CD4-positive, alpha-beta T cell treated with Interferon alpha-2 for 1 hour (primary cell): ENCODE data around the gene ST3GAL3.
A peak's percentile ranks its signal among the peaks of the same experiment; 100 is the strongest.

Source experiments
- DNase-seq, 2 donors: peaks; one replicate each; pipeline ENCODE4 v3.0.0-alpha.2; 2020 to 2022

Gene ST3GAL3

GRCh38 chr1:43947061-43947873 is 239.9 kb downstream of the ST3GAL3 start:
- DNase-seq = no peak

GRCh38 chr1:43947874-43948437 is 240.6 kb downstream of the ST3GAL3 start:
- DNase-seq = no peak

- no peak for DNase-seq
Measured at GRCh38 chr1:43949678-43950077, 242.3 kb downstream of the ST3GAL3 start.

- DNase-seq = no peak
Measured at GRCh38 chr1:43951021-43951985, 244.0 kb downstream of the ST3GAL3 start.

- no peak for DNase-seq
Measured at GRCh38 chr1:43952731-43953346, 245.5 kb downstream of the ST3GAL3 start.

GRCh38 chr1:43953361-43953760 is 246.0 kb downstream of the ST3GAL3 start:
- DNase-seq = no peak

- no peak for DNase-seq
Measured at GRCh38 chr1:43954036-43954435, 246.7 kb downstream of the ST3GAL3 start.

- DNase-seq = no peak
Measured at GRCh38 chr1:43956234-43956633, 248.9 kb downstream of the ST3GAL3 start.

- no peak for DNase-seq
Measured at GRCh38 chr1:43957407-43958040, 250.2 kb downstream of the ST3GAL3 start.

GRCh38 chr1:43958351-43959255 is 251.3 kb downstream of the ST3GAL3 start:
- no peak for DNase-seq

GRCh38 chr1:43960798-43961197 is 253.5 kb downstream of the ST3GAL3 start:
- no peak for DNase-seq

GRCh38 chr1:43961692-43962091 is 254.4 kb downstream of the ST3GAL3 start:
- no peak for DNase-seq

- DNase-seq = no peak
Measured at GRCh38 chr1:43962324-43962723, 255.0 kb downstream of the ST3GAL3 start.

- DNase-seq = no peak
Measured at GRCh38 chr1:43963006-43963405, 255.7 kb downstream of the ST3GAL3 start.

- no peak for DNase-seq
Measured at GRCh38 chr1:43963890-43964289, 256.6 kb downstream of the ST3GAL3 start.

- no peak for DNase-seq
Measured at GRCh38 chr1:43965316-43965715, 258.0 kb downstream of the ST3GAL3 start.

- DNase-seq = no peak
Measured at GRCh38 chr1:43968348-43968948, 261.1 kb downstream of the ST3GAL3 start.

- DNase-seq = no peak
Measured at GRCh38 chr1:43969416-43969745, 262.0 kb downstream of the ST3GAL3 start.

- peak; percentile 96 for DNase-seq
Measured at GRCh38 chr1:43969746-43970466, 262.6 kb downstream of the ST3GAL3 start, which contains the start of gene DPH2. Gene DPH2 (plus strand): TSS chr1:43970010. CDS start chr1:43970176, 166 bp downstream.

- DNase-seq = no peak
Measured at GRCh38 chr1:43970502-43970901, 263.2 kb downstream of the ST3GAL3 start.
